Adrenal gland (tissue), 5 donors: ENCODE results near the gene COL5A1.

Source experiments
- POLR2A ChIP-seq, 2 donors: fragments of 450-650 bp; IDR thresholded peaks; one replicate each; pipeline ENCODE4 v1.6.1; 2017; ENCODE audit warnings: antibody characterized with exemption in 2 of 2, mild to moderate bottlenecking in 2 of 2, moderate library complexity in 1 of 2
- TF ChIP-seq, protein P1 (sequence below), 6 experiments: fragments of 450-650 bp in 4 of 6; fragments of 200-600 bp in 2 of 6; sonication (generic) in 1 of 6; IDR thresholded peaks; 1 replicate in 5 of 6; 2 replicates in 1 of 6; pipeline versions ENCODE4 v1.5.1 to v1.8.0; 2016 to 2021; ENCODE audit warnings: antibody characterized with exemption in 6 of 6, mild to moderate bottlenecking in 2 of 6, moderate library complexity in 1 of 6
- donor health status: DM: no; HTN: no; CAD: no.

DNA sequence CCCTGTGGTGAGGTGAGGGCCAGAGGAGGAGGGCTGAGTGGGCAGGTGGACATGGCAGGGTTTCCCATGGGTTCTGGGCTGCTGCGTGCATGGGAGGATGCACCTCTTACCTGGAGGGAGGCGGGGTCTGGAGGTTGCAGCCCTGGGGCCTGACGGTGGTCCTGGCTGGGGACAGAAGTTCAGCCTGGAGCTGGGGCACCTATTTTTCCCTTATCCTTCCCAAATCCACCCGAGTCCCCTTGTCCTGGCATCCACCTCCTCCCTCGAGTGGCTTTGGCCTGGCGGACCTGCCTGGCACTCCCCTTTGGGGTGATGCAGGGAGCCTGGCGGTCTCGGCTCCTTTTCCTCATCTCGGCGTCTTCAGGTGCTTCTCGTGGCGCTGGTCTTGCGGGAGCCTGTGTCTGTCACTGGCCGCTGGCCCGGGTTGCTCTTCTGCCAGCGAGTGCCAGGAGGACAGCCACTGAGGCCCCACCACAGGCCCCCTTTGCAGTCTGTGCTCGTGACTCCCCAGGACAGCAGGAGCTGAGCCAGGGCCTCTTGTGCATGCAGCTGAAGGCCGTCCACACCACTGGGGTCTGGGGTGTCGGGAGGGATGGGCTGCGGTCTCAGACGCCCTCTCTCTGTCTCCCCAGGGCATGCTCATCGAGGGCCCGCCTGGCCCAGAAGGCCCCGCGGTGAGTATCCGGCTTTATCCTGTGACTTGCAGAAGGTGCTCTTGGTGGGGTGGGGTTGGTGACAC is 96.4 kb downstream of the COL5A1 start:
- TF ChIP-seq, protein P1, sequence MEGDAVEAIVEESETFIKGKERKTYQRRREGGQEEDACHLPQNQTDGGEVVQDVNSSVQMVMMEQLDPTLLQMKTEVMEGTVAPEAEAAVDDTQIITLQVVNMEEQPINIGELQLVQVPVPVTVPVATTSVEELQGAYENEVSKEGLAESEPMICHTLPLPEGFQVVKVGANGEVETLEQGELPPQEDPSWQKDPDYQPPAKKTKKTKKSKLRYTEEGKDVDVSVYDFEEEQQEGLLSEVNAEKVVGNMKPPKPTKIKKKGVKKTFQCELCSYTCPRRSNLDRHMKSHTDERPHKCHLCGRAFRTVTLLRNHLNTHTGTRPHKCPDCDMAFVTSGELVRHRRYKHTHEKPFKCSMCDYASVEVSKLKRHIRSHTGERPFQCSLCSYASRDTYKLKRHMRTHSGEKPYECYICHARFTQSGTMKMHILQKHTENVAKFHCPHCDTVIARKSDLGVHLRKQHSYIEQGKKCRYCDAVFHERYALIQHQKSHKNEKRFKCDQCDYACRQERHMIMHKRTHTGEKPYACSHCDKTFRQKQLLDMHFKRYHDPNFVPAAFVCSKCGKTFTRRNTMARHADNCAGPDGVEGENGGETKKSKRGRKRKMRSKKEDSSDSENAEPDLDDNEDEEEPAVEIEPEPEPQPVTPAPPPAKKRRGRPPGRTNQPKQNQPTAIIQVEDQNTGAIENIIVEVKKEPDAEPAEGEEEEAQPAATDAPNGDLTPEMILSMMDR (IDR thresholded peaks at IDR 0.05), result no peak
- no peak for TF ChIP-seq POLR2A (IDR thresholded peaks at IDR 0.05)
